T-helper 2 cell treated with Interferon-gamma antibody and Interleukin-4, amounts not matched to agents 100 ng/mL and 5 ng/mL, for 36 hours (primary cell): ENCODE measurements around the gene LDAH. TPM values are rescaled to one million over a fixed set of nuclear protein-coding genes. Genes with fewer than 3 reads are reported as not detected.

Source experiments
- intact Hi-C: fragments of 100-400 bp; cut with micrococcal nuclease; formaldehyde crosslinking; loops from one replicate; pipeline ENCODE4 v1.15.1; 2023
- total RNA-seq: library from RNA; stranded (reverse); gene quantifications from 2 replicates; pipeline ENCODE4 v1.2.3, GENCODE V29; 2022

The LDAH gene
- total RNA-seq, 1 donor from 2014 or later: 31.3 TPM

- intact Hi-C loops: loop anchor here (2.0 to 5.0 kb wide), 2 partner anchors 119 to 181 kb away; no protein-coding TSS in a partner anchor
Observed at GRCh38 chr2:20781656-20782265, 41.1 kb downstream of the LDAH start.

- intact Hi-C loops: no loop called here
Observed at GRCh38 chr2:20771299-20771698, 51.6 kb downstream of the LDAH start.

- intact Hi-C loops: no loop called here
Observed at GRCh38 chr2:20766798-20767644, 55.9 kb downstream of the LDAH start.

GRCh38 chr2:20766213-20766612, 56.7 kb downstream of the LDAH start:
- intact Hi-C loops: no loop called here

- intact Hi-C loops: no loop called here
Observed at GRCh38 chr2:20762945-20763683, 59.8 kb downstream of the LDAH start.

- intact Hi-C loops: no loop called here
Observed at GRCh38 chr2:20759487-20759886, 63.4 kb downstream of the LDAH start.

- intact Hi-C loops: no loop called here
Observed at GRCh38 chr2:20758997-20759396, 63.9 kb downstream of the LDAH start.

GRCh38 chr2:20757405-20758090, 65.4 kb downstream of the LDAH start:
- intact Hi-C loops: no loop called here

GRCh38 chr2:20755132-20755800, 67.6 kb downstream of the LDAH start:
- intact Hi-C loops: no loop called here

GRCh38 chr2:20752293-20752692, 70.6 kb downstream of the LDAH start:
- intact Hi-C loops: no loop called here

- intact Hi-C loops: no loop called here
Observed at GRCh38 chr2:20747317-20747716, 75.6 kb downstream of the LDAH start.

GRCh38 chr2:20745924-20746555, 76.9 kb downstream of the LDAH start:
- intact Hi-C loops: no loop called here

- intact Hi-C loops: no loop called here
Observed at GRCh38 chr2:20744366-20745335, 78.2 kb downstream of the LDAH start.

- intact Hi-C loops: no loop called here
Observed at GRCh38 chr2:20738772-20739171, 84.1 kb downstream of the LDAH start.

- intact Hi-C loops: no loop called here
Observed at GRCh38 chr2:20737505-20737904, 85.4 kb downstream of the LDAH start.

- intact Hi-C loops: no loop called here
Observed at GRCh38 chr2:20728114-20728758, 94.7 kb downstream of the LDAH start.

GRCh38 chr2:20726913-20727312, 96.0 kb downstream of the LDAH start:
- intact Hi-C loops: no loop called here

GRCh38 chr2:20725782-20726181, 97.1 kb downstream of the LDAH start:
- intact Hi-C loops: no loop called here
